ENCODE results near the gene DCAF10.
"Not testable (repeated sequence)": the region's sequence is repeated elsewhere in the genome, so short reads cannot be mapped to it uniquely, and the experiment has no call there.

DCAF10 gene

GRCh38 chr9:37800631-37801286, at the start of gene DCAF10:
TSS of gene DCAF10 (plus strand) at chr9:37800797. CDS start at chr9:37800867, 70 bp downstream.
- DNase-seq = peak; percentile 72

GRCh38 chr9:37751186-37751585, 49.4 kb upstream of the DCAF10 start:
- no peak for DNase-seq

GRCh38 chr9:37751704-37752103, 48.9 kb upstream of the DCAF10 start:
- DNase-seq = not testable (repeated sequence)

- DNase-seq = not testable (repeated sequence)
Observed at GRCh38 chr9:37752112-37752511, 48.5 kb upstream of the DCAF10 start.

GRCh38 chr9:37752642-37753488, 47.7 kb upstream of the DCAF10 start:
- no peak for DNase-seq

- peak; percentile 61 for DNase-seq
Observed at GRCh38 chr9:37753489-37754190, 47.0 kb upstream of the DCAF10 start, which contains the start of gene TRMT10B. TSS of gene TRMT10B (plus strand) at chr9:37753805. CDS start at chr9:37761932, 8,127 bp downstream.

- no peak for DNase-seq
Observed at GRCh38 chr9:37758747-37759146, 41.9 kb upstream of the DCAF10 start.

- DNase-seq = no peak
Observed at GRCh38 chr9:37760416-37761161, 40.0 kb upstream of the DCAF10 start.

GRCh38 chr9:37761511-37761910, 39.1 kb upstream of the DCAF10 start:
- DNase-seq = no peak

GRCh38 chr9:37765263-37765662, 35.3 kb upstream of the DCAF10 start:
- DNase-seq = not testable (repeated sequence)

- no peak for DNase-seq
Observed at GRCh38 chr9:37769306-37769705, 31.3 kb upstream of the DCAF10 start.

- DNase-seq = no peak
Observed at GRCh38 chr9:37769995-37770394, 30.6 kb upstream of the DCAF10 start.

- no peak for DNase-seq
Observed at GRCh38 chr9:37775216-37775919, 25.2 kb upstream of the DCAF10 start.

- DNase-seq = no peak
Observed at GRCh38 chr9:37776328-37776727, 24.3 kb upstream of the DCAF10 start.

GRCh38 chr9:37778534-37778933, 22.1 kb upstream of the DCAF10 start:
- no peak for DNase-seq

- DNase-seq = no peak
Observed at GRCh38 chr9:37784291-37784615, 16.3 kb upstream of the DCAF10 start.

- DNase-seq = peak; percentile 84
Observed at GRCh38 chr9:37784616-37785483, 15.7 kb upstream of the DCAF10 start, which contains the start of gene EXOSC3. TSS of gene EXOSC3 (minus strand) at chr9:37785064. CDS start at chr9:37785044, 20 bp downstream.

- no peak for DNase-seq
Observed at GRCh38 chr9:37787059-37787458, 13.5 kb upstream of the DCAF10 start.

GRCh38 chr9:37788332-37788731, 12.3 kb upstream of the DCAF10 start:
- no peak for DNase-seq

- DNase-seq = no peak
Observed at GRCh38 chr9:37790096-37790495, 10.5 kb upstream of the DCAF10 start.

- DNase-seq = no peak
Observed at GRCh38 chr9:37792122-37792521, 8.5 kb upstream of the DCAF10 start.

Data from NCI-H2171 treated with DMSO at 0.1 percent for 48 hours (cell line).